H1 (cell line): ENCODE results near the gene RHBDF2. TPM values are rescaled to one million over a fixed set of nuclear protein-coding genes. Genes with fewer than 3 reads are reported as not detected.
A peak's percentile ranks its signal among the peaks of the same experiment; 100 is the strongest.

Source experiments
- CTCF ChIA-PET: fragments of 300-600 bp; sonication (Branson Sonifier 250); formaldehyde crosslinking; loops from one replicate; lab custom pipeline; 2021; ENCODE audit not compliant: partially characterized antibody; lab: Charles Lee
- POLR2A ChIA-PET: fragments of 300-600 bp; sonication (Branson Sonifier 250); formaldehyde crosslinking; loops from one replicate; lab custom pipeline; 2021; ENCODE audit warnings: inconsistent platforms; ENCODE audit not compliant: partially characterized antibody; lab: Charles Lee
- DNase-seq, 2 experiments: peaks; one replicate each; pipeline versions ENCODE4 v3.0.0 to v3.0.0-alpha.2; 2010 to 2022; ENCODE audit warnings: low spot score in 2 of 2, low read depth in 1 of 2, mixed read lengths in 1 of 2
- FAIRE-seq: peaks from 2 replicates; lab custom pipeline; 2011; peaks lifted over from hg19 to GRCh38; lab: Jason Lieb, UNC
- H2AFZ ChIP-seq: 2 replicates; pipeline ENCODE4 v1.8.1; 2012; ENCODE audit warnings: low read length, inconsistent platforms
- H2AK5ac ChIP-seq: 2 replicates; pipeline ENCODE4 v1.6.1; 2013; ENCODE audit warnings: low read depth, low read length
- H2BK120ac ChIP-seq: replicated peaks from 2 replicates; pipeline ENCODE3; 2013; ENCODE audit warnings: low read depth, low read length, inconsistent platforms
- H2BK12ac ChIP-seq: 2 replicates; pipeline ENCODE4 v1.6.1; 2013; ENCODE audit warnings: low read depth, low read length
- H2BK15ac ChIP-seq: 2 replicates; pipeline ENCODE4 v1.6.1; 2013; ENCODE audit warnings: low read length
- H2BK20ac ChIP-seq: 2 replicates; pipeline ENCODE4 v1.6.1; 2013; ENCODE audit warnings: low read length
- H2BK5ac ChIP-seq: 2 replicates; pipeline ENCODE4 v1.6.1; 2013; ENCODE audit warnings: low read depth, low read length
- H3K14ac ChIP-seq: 2 replicates; pipeline ENCODE4 v1.6.1; 2013; ENCODE audit warnings: inconsistent platforms; ENCODE audit not compliant: insufficient read length
- H3K18ac ChIP-seq: 2 replicates; pipeline ENCODE4 v1.6.1; 2013; ENCODE audit warnings: low read length; ENCODE audit errors: extremely low read depth
- H3K23ac ChIP-seq: 2 replicates; pipeline ENCODE4 v1.6.1; 2013; ENCODE audit warnings: inconsistent platforms; ENCODE audit not compliant: insufficient read length
- H3K23me2 ChIP-seq: 2 replicates; pipeline ENCODE4 v1.6.1; 2013; ENCODE audit warnings: low read depth, low read length
- H3K27ac ChIP-seq: 2 replicates; pipeline ENCODE4 v1.6.1; 2011; ENCODE audit warnings: low read depth, low read length, inconsistent platforms
- H3K27me3 ChIP-seq, 4 experiments: replicated peaks in 1 of 4; 1 replicate in 1 of 4; 2 replicates in 3 of 4; pipeline versions ENCODE4 v1.6.1 to v1.8.1; 2011 to 2013; ENCODE audit warnings: low read length in 3 of 4, mild to moderate bottlenecking in 3 of 4, inconsistent platforms in 2 of 4, mixed read lengths in 2 of 4, moderate library complexity in 1 of 4; ENCODE audit not compliant: control insufficient read depth in 3 of 4, insufficient read depth in 3 of 4; ENCODE audit errors: extremely low read depth in 1 of 4
- H3K36me3 ChIP-seq, 4 experiments: 2 replicates each; pipeline versions ENCODE4 v1.6.1 to v1.8.1; 2011 to 2013; ENCODE audit warnings: mild to moderate bottlenecking in 4 of 4, low read length in 3 of 4, moderate library complexity in 2 of 4, control low read depth in 1 of 4, inconsistent platforms in 1 of 4; ENCODE audit not compliant: insufficient read depth in 4 of 4, control insufficient read depth in 2 of 4
- H3K4ac ChIP-seq: replicated peaks from 2 replicates; pipeline ENCODE3; 2013; ENCODE audit warnings: low read length, low read depth, mixed read lengths, inconsistent platforms; ENCODE audit not compliant: insufficient read length
- H3K4me1 ChIP-seq, 4 experiments: replicated peaks in 1 of 4; 1 replicate in 1 of 4; 2 replicates in 3 of 4; pipeline versions ENCODE4 v1.6.1 to v1.8.1; 2011 to 2013; ENCODE audit warnings: low read length in 3 of 4, inconsistent platforms in 2 of 4, mixed read lengths in 1 of 4; ENCODE audit not compliant: insufficient read depth in 4 of 4, control insufficient read depth in 3 of 4
- H3K4me2 ChIP-seq, 2 experiments: 2 replicates each; pipeline versions ENCODE4 v1.6.1 to v1.8.1; 2011 to 2013; ENCODE audit warnings: low read depth in 2 of 2, low read length in 2 of 2, control low read depth in 1 of 2, inconsistent platforms in 1 of 2, mild to moderate bottlenecking in 1 of 2; ENCODE audit not compliant: insufficient read depth in 1 of 2
- H3K4me3 ChIP-seq, 4 experiments: fragments of 200-600, 300-600 bp in 1 of 4; sonication (generic), shearing (Covaris generic), sonication (Bioruptor Twin) in 1 of 4; 2 replicates each; pipeline versions ENCODE4 v1.5.1 to v1.8.1; 2011 to 2016; ENCODE audit warnings: low read length in 4 of 4, low read depth in 3 of 4, control low read depth in 2 of 4, inconsistent platforms in 2 of 4, mild to moderate bottlenecking in 2 of 4, mixed read lengths in 1 of 4, moderate library complexity in 1 of 4; ENCODE audit not compliant: insufficient read depth in 2 of 4; ENCODE audit errors: extremely low read depth in 1 of 4
- H3K56ac ChIP-seq: replicated peaks from 2 replicates; pipeline ENCODE3; 2013; ENCODE audit warnings: low read depth, mild to moderate bottlenecking, mixed read lengths, low read length, inconsistent platforms; ENCODE audit not compliant: insufficient read length
- H3K79me1 ChIP-seq: 2 replicates; pipeline ENCODE4 v1.6.1; 2013; ENCODE audit warnings: low read depth, low read length, control low read depth
- H3K79me2 ChIP-seq, 2 experiments: 2 replicates each; pipeline versions ENCODE4 v1.6.1 to v1.8.1; 2012 to 2013; ENCODE audit warnings: low read length in 2 of 2, mild to moderate bottlenecking in 2 of 2, inconsistent platforms in 1 of 2; ENCODE audit not compliant: insufficient read depth in 2 of 2, control insufficient read depth in 1 of 2
- H3K9ac ChIP-seq, 4 experiments: replicated peaks in 1 of 4; 1 replicate in 1 of 4; 2 replicates in 3 of 4; pipeline versions ENCODE4 v1.6.1 to v1.8.1; 2011 to 2013; ENCODE audit warnings: low read depth in 3 of 4, low read length in 3 of 4, control low read depth in 2 of 4, mild to moderate bottlenecking in 2 of 4, moderate library complexity in 2 of 4, inconsistent platforms in 1 of 4; ENCODE audit errors: extremely low read depth in 1 of 4
- H3K9me3 ChIP-seq, 2 experiments: 2 replicates each; pipeline versions ENCODE4 v1.6.1 to v1.8.1; 2012 to 2013; ENCODE audit warnings: mild to moderate bottlenecking in 2 of 2, moderate library complexity in 2 of 2, control low read depth in 1 of 2, inconsistent platforms in 1 of 2, low read depth in 1 of 2, low read length in 1 of 2, mixed read lengths in 1 of 2; ENCODE audit not compliant: insufficient read depth in 2 of 2
- H4K20me1 ChIP-seq, 2 experiments: replicated peaks in 1 of 2; 2 replicates each; pipeline versions ENCODE3 to v1.8.1; 2011 to 2013; ENCODE audit warnings: inconsistent platforms in 2 of 2, low read length in 2 of 2, mild to moderate bottlenecking in 1 of 2; ENCODE audit not compliant: insufficient read depth in 2 of 2, control insufficient read depth in 1 of 2
- H4K5ac ChIP-seq: 2 replicates; pipeline ENCODE4 v1.6.1; 2013; ENCODE audit warnings: low read length, low read depth, mixed read lengths, inconsistent platforms; ENCODE audit not compliant: insufficient read length
- H4K8ac ChIP-seq: 2 replicates; pipeline ENCODE4 v1.8.0; 2013; ENCODE audit warnings: mild to moderate bottlenecking, moderate library complexity, low read length, inconsistent platforms; ENCODE audit not compliant: insufficient read depth; ENCODE audit errors: extremely low read depth
- H4K91ac ChIP-seq: replicated peaks from 2 replicates; pipeline ENCODE3; 2013; ENCODE audit warnings: low read length, mixed read lengths, inconsistent platforms; ENCODE audit not compliant: insufficient read length
- EGR1 ChIP-seq: IDR thresholded peaks from 2 replicates; pipeline ENCODE4 v1.6.1; 2011; ENCODE audit warnings: low read depth, low read length, borderline replicate concordance
- POLR2AphosphoS5 ChIP-seq: IDR thresholded peaks from 2 replicates; pipeline ENCODE4 v1.6.1; 2011; ENCODE audit warnings: low read depth, low read length
- RNF2 ChIP-seq: fragments of 200-900, 300-1000 bp; sonication (generic); IDR thresholded peaks from 2 replicates; pipeline ENCODE4 v1.7.1; 2016; ENCODE audit warnings: borderline replicate concordance, low read depth, mild to moderate bottlenecking, antibody characterized with exemption, low read length; ENCODE audit not compliant: poor library complexity, severe bottlenecking; ENCODE audit errors: missing control alignments
- SIN3A ChIP-seq, 2 experiments: IDR thresholded peaks in 1 of 2; conservative IDR thresholded peaks in 1 of 2; 2 replicates each; pipeline ENCODE4 v1.6.1; 2011 to 2012; ENCODE audit warnings: low read length in 2 of 2, improper control_type of control experiment in 1 of 2, low read depth in 1 of 2, mild to moderate bottlenecking in 1 of 2
- WGBS, 2 experiments: shearing (Covaris generic) in 1 of 2; methylation state at CpG; one replicate each; pipeline versions ENCODE4 v1.1.6 to v1.1.7; 2013 to 2015; ENCODE audit warnings: low lambda C conversion rate in 2 of 2, mixed read lengths in 2 of 2, inconsistent platforms in 1 of 2, low coverage in 1 of 2, missing lambda C conversion rate in 1 of 2; ENCODE audit not compliant: insufficient replicate concordance in 2 of 2, insufficient coverage in 1 of 2, insufficient read length in 1 of 2; ENCODE audit errors: extremely low coverage in 1 of 2, missing lambda C conversion rate in 1 of 2; 5-methylcytosine and 5-hydroxymethylcytosine counted together
- polyA plus RNA-seq, 7 experiments: library from polyadenylated mRNA; depleted of rRNA in 3 of 7; stranded (reverse) in 5 of 7; unstranded in 2 of 7; fragments of >200 nt in 5 of 7; fragments of 200-250 nt in 2 of 7; gene quantifications; 1 replicate in 5 of 7; 2 replicates in 1 of 7; 4 replicates in 1 of 7; pipeline versions ENCODE4 v1.2.1 to v1.2.3, GENCODE V29; 2011 to 2013; ENCODE audit warnings: missing spikeins in 2 of 7, mixed read lengths in 2 of 7
- total RNA-seq: library from RNA; stranded (reverse); fragmentation: NEBNext Ultra II Directional; extraction: Animal tissue kit (Norgen Biotek cat#: 25700); gene quantifications from 2 replicates; pipeline ENCODE4 v1.2.1, GENCODE V29; 2021

The RHBDF2 gene
- total and polyA plus RNA-seq, 2 of the 8 experiments (the other 6 are each of a cell fraction or from before 2014, with no cell fraction given): 21.2 to 25.9 TPM

GRCh38 chr17:76467809-76468633 lies 33.2 kb downstream of the RHBDF2 start:
- H3K4ac ChIP-seq: no peak overlapping the region
- H3K9me3 ChIP-seq: no peaks in the 10 kb centered on the region
- H3K23ac ChIP-seq: no peak overlapping the region
- POLR2A ChIA-PET: interaction anchor here (0.7 to 2.2 kb wide), 5 partner anchors 9 to 688 kb away, joined by 4 to 11 read pairs (median 4); no protein-coding TSS in a partner anchor
- H4K91ac ChIP-seq: no peak overlapping the region
- CTCF ChIA-PET: interaction anchor here (0.9 to 15.6 kb wide), 13 partner anchors 9 to 218 kb away, joined by 3 to 446 read pairs (median 9); partner anchors contain the start of genes RHBDF2 and UBE2O
- no peak overlapping the region for H3K4me3 ChIP-seq
- peaks cover 0 to 10% (median 0%) of the 10 kb centered on the region in 4 experiments; a peak in 2 of 8 replicates for H3K36me3 ChIP-seq
- peaks cover 0 to 3% of the 10 kb centered on the region in 2 experiments for H4K20me1 ChIP-seq
- no peak overlapping the region for H3K27ac ChIP-seq
- peaks cover 0 to 9% (median 0%) of the 10 kb centered on the region in 4 experiments; a peak in 2 of 7 replicates for H3K4me1 ChIP-seq
- no peak overlapping the region for H3K18ac ChIP-seq
- H2BK20ac ChIP-seq: 0 out of 2 replicates have a peak overlapping the region, but pooled peaks have one; percentile 18
- no peak overlapping the region for H2AK5ac ChIP-seq
- WGBS, 2 experiments: 90% methylated on average over 8 of the region's 8 CpGs; no CpG with 5 or more reads in 1 of the 2 experiments
- peak overlapping the region; percentile 12 for H4K8ac ChIP-seq
- FAIRE-seq: no peak
- no peak overlapping the region for H3K14ac ChIP-seq
- no peak overlapping the region for H2BK15ac ChIP-seq
- no peak overlapping the region for H2BK120ac ChIP-seq
- H4K5ac ChIP-seq: no peak overlapping the region
- TF ChIP-seq SIN3A (conservative IDR thresholded peaks at IDR 0.05 in 1 of 2, IDR thresholded peaks at IDR 0.05 in 1 of 2; ENCODE audit: low read depth in 1 of 2, low read length in 2 of 2): no peak
- TF ChIP-seq POLR2AphosphoS5: no peak
- TF ChIP-seq RNF2: no peak
- TF ChIP-seq EGR1: no peak
- no peaks in the 10 kb centered on the region for H3K79me1 ChIP-seq
- no peak overlapping the region for H3K56ac ChIP-seq
- no peaks in the 10 kb centered on the region for H3K23me2 ChIP-seq
- no peak overlapping the region; the same call in 1 of the 2 replicates for H2BK5ac ChIP-seq
- H2AFZ ChIP-seq: no peak overlapping the region
- H3K27me3 ChIP-seq: no peaks in the 10 kb centered on the region
- no peaks in the 10 kb centered on the region for H3K79me2 ChIP-seq
- no peak overlapping the region for H3K4me2 ChIP-seq
- no peak for DNase-seq
- no peak overlapping the region for H2BK12ac ChIP-seq
- no peak overlapping the region for H3K9ac ChIP-seq
